Fibroblast of pulmonary artery (primary cell): ENCODE results near the gene WDR38.

Source experiments
- DNase-seq: peaks from one replicate; pipeline ENCODE4 v3.0.0-alpha.2; 2010; ENCODE audit warnings: low read depth
- H3K4me3 ChIP-seq: replicated peaks from 2 replicates; pipeline ENCODE4 v1.5.1; 2011; ENCODE audit warnings: low read depth, mild to moderate bottlenecking, control low read depth, low read length, moderate library complexity
- TF ChIP-seq, protein P1 (sequence below): IDR thresholded peaks from 2 replicates; pipeline ENCODE4 v1.5.1; 2011; ENCODE audit warnings: mild to moderate bottlenecking, control low read depth, low read length, inconsistent platforms; ENCODE audit errors: missing control alignments

Gene WDR38

DNA sequence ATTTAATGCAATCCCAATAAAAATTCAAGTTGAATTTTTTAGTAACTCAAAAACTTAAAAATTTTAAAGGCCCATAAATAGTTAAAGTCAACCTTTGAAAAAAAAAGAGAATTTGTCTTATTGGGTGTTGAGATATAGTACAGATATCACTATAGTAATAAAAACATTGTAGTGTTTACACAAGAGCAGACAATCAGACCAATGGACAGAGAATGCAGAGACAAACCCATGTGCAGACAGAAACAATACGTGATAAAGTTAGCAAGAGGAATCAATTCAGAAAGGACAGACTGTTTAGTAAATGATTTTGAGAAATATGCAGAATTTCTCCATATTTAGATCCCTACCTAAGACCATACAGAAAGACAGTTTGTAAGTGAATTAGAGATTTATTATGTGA lies 53.7 kb downstream of the WDR38 start:
- TF ChIP-seq, protein P1, sequence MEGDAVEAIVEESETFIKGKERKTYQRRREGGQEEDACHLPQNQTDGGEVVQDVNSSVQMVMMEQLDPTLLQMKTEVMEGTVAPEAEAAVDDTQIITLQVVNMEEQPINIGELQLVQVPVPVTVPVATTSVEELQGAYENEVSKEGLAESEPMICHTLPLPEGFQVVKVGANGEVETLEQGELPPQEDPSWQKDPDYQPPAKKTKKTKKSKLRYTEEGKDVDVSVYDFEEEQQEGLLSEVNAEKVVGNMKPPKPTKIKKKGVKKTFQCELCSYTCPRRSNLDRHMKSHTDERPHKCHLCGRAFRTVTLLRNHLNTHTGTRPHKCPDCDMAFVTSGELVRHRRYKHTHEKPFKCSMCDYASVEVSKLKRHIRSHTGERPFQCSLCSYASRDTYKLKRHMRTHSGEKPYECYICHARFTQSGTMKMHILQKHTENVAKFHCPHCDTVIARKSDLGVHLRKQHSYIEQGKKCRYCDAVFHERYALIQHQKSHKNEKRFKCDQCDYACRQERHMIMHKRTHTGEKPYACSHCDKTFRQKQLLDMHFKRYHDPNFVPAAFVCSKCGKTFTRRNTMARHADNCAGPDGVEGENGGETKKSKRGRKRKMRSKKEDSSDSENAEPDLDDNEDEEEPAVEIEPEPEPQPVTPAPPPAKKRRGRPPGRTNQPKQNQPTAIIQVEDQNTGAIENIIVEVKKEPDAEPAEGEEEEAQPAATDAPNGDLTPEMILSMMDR: no peak
- peak; percentile 17 for DNase-seq
- H3K4me3 ChIP-seq: no peak overlapping the region
